GM12878 (cell line): ENCODE measurements around the gene SMIM12. TPM values are rescaled to one million over a fixed set of nuclear protein-coding genes. Genes with fewer than 3 reads are reported as not detected.
A peak's percentile ranks its signal among the peaks of the same experiment; 100 is the strongest.

Experiments used
- BCL11A ChIP-seq: IDR thresholded peaks from 2 replicates; pipeline ENCODE4 v1.6.1; 2011; ENCODE audit warnings: low read depth, low read length
- BCL3 ChIP-seq: IDR thresholded peaks from 2 replicates; pipeline ENCODE4 v1.6.1; 2011; ENCODE audit warnings: borderline replicate concordance, low read depth, mild to moderate bottlenecking, moderate library complexity, low read length; ENCODE audit not compliant: insufficient read depth, poor library complexity, severe bottlenecking
- BHLHE40 ChIP-seq, 2 experiments: fragments of 450-650 bp in 1 of 2; IDR thresholded peaks; 2 replicates each; pipeline ENCODE4 v1.6.1; 2011 to 2017; ENCODE audit warnings: low read depth in 2 of 2, borderline replicate concordance in 1 of 2, improper control_type of control experiment in 1 of 2, low read length in 1 of 2, mild to moderate bottlenecking in 1 of 2
- CHD1 ChIP-seq: IDR thresholded peaks from 2 replicates; pipeline ENCODE4 v1.6.1; 2012; ENCODE audit warnings: low read depth, low read length, improper control_type of control experiment
- DPF2 ChIP-seq: fragments of 450-650 bp; IDR thresholded peaks from 2 replicates; pipeline ENCODE4 v1.6.1; 2017; ENCODE audit warnings: mild to moderate bottlenecking
- FOS ChIP-seq: IDR thresholded peaks from 3 replicates; pipeline ENCODE4 v1.6.1; 2011; ENCODE audit warnings: borderline replicate concordance; ENCODE audit not compliant: insufficient read length; ENCODE audit errors: extremely low read depth
- MYC ChIP-seq: IDR thresholded peaks from 2 replicates; pipeline ENCODE4 v1.6.1; 2011; ENCODE audit warnings: mild to moderate bottlenecking, low read length, moderate library complexity, inconsistent platforms; ENCODE audit not compliant: insufficient read depth, insufficient replicate concordance, insufficient read length, severe bottlenecking
- NFIC ChIP-seq: IDR thresholded peaks from 2 replicates; pipeline ENCODE4 v1.6.1; 2012; ENCODE audit warnings: low read depth, mild to moderate bottlenecking, inconsistent platforms, low read length, moderate library complexity
- NFYB ChIP-seq: IDR thresholded peaks from 2 replicates; pipeline ENCODE4 v1.6.1; 2011; ENCODE audit warnings: low read depth, mild to moderate bottlenecking, low read length, improper control_type of control experiment, moderate library complexity; ENCODE audit not compliant: insufficient read depth
- NR2C1 ChIP-seq: fragments of 450-650 bp; IDR thresholded peaks from 2 replicates; pipeline ENCODE4 v1.6.1; 2017; ENCODE audit warnings: antibody characterized with exemption, mild to moderate bottlenecking, moderate library complexity
- NR2C2 ChIP-seq: IDR thresholded peaks from 2 replicates; pipeline ENCODE4 v1.6.1; 2011; ENCODE audit warnings: borderline replicate concordance, low read depth; ENCODE audit not compliant: control insufficient read depth, insufficient read length
- RBBP5 ChIP-seq: fragments of 200-600 bp; sonication (generic); conservative IDR thresholded peaks from 2 replicates; pipeline ENCODE4 v1.6.1; 2016
- RFX5 ChIP-seq: IDR thresholded peaks from 2 replicates; pipeline ENCODE4 v1.6.1; 2011; ENCODE audit warnings: low read depth, low read length, improper control_type of control experiment
- SREBF1 ChIP-seq: IDR thresholded peaks from 2 replicates; pipeline ENCODE4 v1.6.1; 2012; ENCODE audit warnings: mild to moderate bottlenecking, low read length
- SUPT20H ChIP-seq: IDR thresholded peaks from 2 replicates; pipeline ENCODE4 v1.6.1; 2011; ENCODE audit warnings: low read depth, mild to moderate bottlenecking, low read length, moderate library complexity, borderline replicate concordance; ENCODE audit not compliant: control insufficient read depth
- ZBTB33 ChIP-seq: fragments of 450-650 bp; IDR thresholded peaks from 2 replicates; pipeline ENCODE4 v1.6.1; 2017; ENCODE audit warnings: mild to moderate bottlenecking
- polyA plus RNA-seq, 11 experiments: library from polyadenylated mRNA; depleted of rRNA in 4 of 11; unstranded in 6 of 11; stranded (reverse) in 5 of 11; fragments of >200 nt; fragmentation: Nextera tagmentation in 4 of 11; fragmentation: Illumina TruSeq in 1 of 11; extraction: Ambion mirVana in 4 of 11; extraction: Trizol in 1 of 11; gene quantifications; 1 replicate in 1 of 11; 2 replicates in 10 of 11; pipeline versions ENCODE4 v1.2.1 to v1.2.3, GENCODE V29; 2011 to 2016; ENCODE audit warnings: inconsistent platforms in 2 of 11, missing spikeins in 2 of 11, low read depth in 1 of 11
- total RNA-seq, 4 experiments: library from RNA; depleted of rRNA in 3 of 4; stranded (reverse); fragments of >200 nt in 3 of 4; fragmentation: Illumina TruSeq in 1 of 4; extraction: Trizol in 1 of 4; gene quantifications; 2 replicates each; pipeline versions ENCODE4 v1.2.1 to v1.2.3, GENCODE V29; 2013 to 2021
- TF ChIP-seq, protein P1 (sequence below): fragments of 450-650 bp; IDR thresholded peaks from 2 replicates; pipeline ENCODE4 v1.6.1; 2017; ENCODE audit warnings: mild to moderate bottlenecking, low read depth, inconsistent platforms; ENCODE audit not compliant: poor library complexity, severe bottlenecking
- TF ChIP-seq, protein P2 (sequence below): IDR thresholded peaks from 2 replicates; pipeline ENCODE4 v1.6.1; 2012; ENCODE audit warnings: improper control_type of control experiment, low read depth, low read length; ENCODE audit not compliant: insufficient replicate concordance

Gene SMIM12
- total and polyA plus RNA-seq, 10 of the 15 experiments (the other 5 are each of a cell fraction or from before 2014, with no cell fraction given): 26.1 to 81.5 (median 44.1) TPM

GRCh38 chr1:34865981-34866761 is 6.6 kb upstream of the SMIM12 start (continued):
- no peak for TF ChIP-seq BCL3
- TF ChIP-seq RFX5: no peak
- peak; percentile 84 to 93 for TF ChIP-seq BHLHE40 (IDR thresholded peaks at IDR 0.05; ENCODE audit: borderline replicate concordance in 1 of 2, low read depth in 2 of 2, low read length in 1 of 2)
- no peak for TF ChIP-seq BCL11A
- no peak for TF ChIP-seq NR2C2
- no peak for TF ChIP-seq FOS
- peak; percentile 83 for TF ChIP-seq MYC
- TF ChIP-seq ZBTB33: no peak
- TF ChIP-seq CHD1: 0 out of 2 replicates have a peak, but pooled peaks have one; percentile 13
- TF ChIP-seq NR2C1: no peak
- no peak for TF ChIP-seq NFIC
- TF ChIP-seq RBBP5: no peak
- TF ChIP-seq DPF2: peak; percentile 88
- TF ChIP-seq, protein P1, sequence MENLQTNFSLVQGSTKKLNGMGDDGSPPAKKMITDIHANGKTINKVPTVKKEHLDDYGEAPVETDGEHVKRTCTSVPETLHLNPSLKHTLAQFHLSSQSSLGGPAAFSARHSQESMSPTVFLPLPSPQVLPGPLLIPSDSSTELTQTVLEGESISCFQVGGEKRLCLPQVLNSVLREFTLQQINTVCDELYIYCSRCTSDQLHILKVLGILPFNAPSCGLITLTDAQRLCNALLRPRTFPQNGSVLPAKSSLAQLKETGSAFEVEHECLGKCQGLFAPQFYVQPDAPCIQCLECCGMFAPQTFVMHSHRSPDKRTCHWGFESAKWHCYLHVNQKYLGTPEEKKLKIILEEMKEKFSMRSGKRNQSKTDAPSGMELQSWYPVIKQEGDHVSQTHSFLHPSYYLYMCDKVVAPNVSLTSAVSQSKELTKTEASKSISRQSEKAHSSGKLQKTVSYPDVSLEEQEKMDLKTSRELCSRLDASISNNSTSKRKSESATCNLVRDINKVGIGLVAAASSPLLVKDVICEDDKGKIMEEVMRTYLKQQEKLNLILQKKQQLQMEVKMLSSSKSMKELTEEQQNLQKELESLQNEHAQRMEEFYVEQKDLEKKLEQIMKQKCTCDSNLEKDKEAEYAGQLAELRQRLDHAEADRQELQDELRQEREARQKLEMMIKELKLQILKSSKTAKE: no peak
- no peak for TF ChIP-seq NFYB
- TF ChIP-seq, protein P2, sequence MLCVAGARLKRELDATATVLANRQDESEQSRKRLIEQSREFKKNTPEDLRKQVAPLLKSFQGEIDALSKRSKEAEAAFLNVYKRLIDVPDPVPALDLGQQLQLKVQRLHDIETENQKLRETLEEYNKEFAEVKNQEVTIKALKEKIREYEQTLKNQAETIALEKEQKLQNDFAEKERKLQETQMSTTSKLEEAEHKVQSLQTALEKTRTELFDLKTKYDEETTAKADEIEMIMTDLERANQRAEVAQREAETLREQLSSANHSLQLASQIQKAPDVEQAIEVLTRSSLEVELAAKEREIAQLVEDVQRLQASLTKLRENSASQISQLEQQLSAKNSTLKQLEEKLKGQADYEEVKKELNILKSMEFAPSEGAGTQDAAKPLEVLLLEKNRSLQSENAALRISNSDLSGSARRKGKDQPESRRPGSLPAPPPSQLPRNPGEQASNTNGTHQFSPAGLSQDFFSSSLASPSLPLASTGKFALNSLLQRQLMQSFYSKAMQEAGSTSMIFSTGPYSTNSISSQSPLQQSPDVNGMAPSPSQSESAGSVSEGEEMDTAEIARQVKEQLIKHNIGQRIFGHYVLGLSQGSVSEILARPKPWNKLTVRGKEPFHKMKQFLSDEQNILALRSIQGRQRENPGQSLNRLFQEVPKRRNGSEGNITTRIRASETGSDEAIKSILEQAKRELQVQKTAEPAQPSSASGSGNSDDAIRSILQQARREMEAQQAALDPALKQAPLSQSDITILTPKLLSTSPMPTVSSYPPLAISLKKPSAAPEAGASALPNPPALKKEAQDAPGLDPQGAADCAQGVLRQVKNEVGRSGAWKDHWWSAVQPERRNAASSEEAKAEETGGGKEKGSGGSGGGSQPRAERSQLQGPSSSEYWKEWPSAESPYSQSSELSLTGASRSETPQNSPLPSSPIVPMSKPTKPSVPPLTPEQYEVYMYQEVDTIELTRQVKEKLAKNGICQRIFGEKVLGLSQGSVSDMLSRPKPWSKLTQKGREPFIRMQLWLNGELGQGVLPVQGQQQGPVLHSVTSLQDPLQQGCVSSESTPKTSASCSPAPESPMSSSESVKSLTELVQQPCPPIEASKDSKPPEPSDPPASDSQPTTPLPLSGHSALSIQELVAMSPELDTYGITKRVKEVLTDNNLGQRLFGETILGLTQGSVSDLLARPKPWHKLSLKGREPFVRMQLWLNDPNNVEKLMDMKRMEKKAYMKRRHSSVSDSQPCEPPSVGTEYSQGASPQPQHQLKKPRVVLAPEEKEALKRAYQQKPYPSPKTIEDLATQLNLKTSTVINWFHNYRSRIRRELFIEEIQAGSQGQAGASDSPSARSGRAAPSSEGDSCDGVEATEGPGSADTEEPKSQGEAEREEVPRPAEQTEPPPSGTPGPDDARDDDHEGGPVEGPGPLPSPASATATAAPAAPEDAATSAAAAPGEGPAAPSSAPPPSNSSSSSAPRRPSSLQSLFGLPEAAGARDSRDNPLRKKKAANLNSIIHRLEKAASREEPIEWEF: no peak
- no peak for TF ChIP-seq SUPT20H
- no peak for TF ChIP-seq SREBF1
